CD8-positive, alpha-beta memory T cell (primary cell): ENCODE data around the gene NKAPL. TPM values are rescaled to one million over a fixed set of nuclear protein-coding genes. Genes with fewer than 3 reads are reported as not detected.
A peak's percentile ranks its signal among the peaks of the same experiment; 100 is the strongest.

Source experiments
- CTCF ChIA-PET: fragments of 350-600 bp; sonication (Branson Sonifier 250); formaldehyde crosslinking; loops from one replicate; lab custom pipeline; 2021; ENCODE audit warnings: antibody characterized with exemption; lab: Charles Lee
- POLR2A ChIA-PET: fragments of 350-600 bp; sonication (Branson Sonifier 250); formaldehyde crosslinking; loops from one replicate; lab custom pipeline; 2021; ENCODE audit warnings: antibody characterized with exemption; lab: Charles Lee
- DNase-seq, 5 donors: peaks; one replicate each; pipeline versions ENCODE4 v3.0.0 to v3.0.0-alpha.2; 2020 to 2022; ENCODE audit warnings: mixed read lengths in 1 of 5
- H3K27ac ChIP-seq: one replicate; pipeline ENCODE4 v1.7.0; 2013; ENCODE audit warnings: low read depth, mild to moderate bottlenecking, low read length, moderate library complexity
- H3K27me3 ChIP-seq: 2 replicates; pipeline ENCODE4 v1.7.0; 2013; ENCODE audit warnings: low read length, mild to moderate bottlenecking; ENCODE audit not compliant: insufficient read depth, poor library complexity, severe bottlenecking
- H3K36me3 ChIP-seq: 2 replicates; pipeline ENCODE4 v1.7.0; 2013; ENCODE audit warnings: mild to moderate bottlenecking, low read length, moderate library complexity; ENCODE audit not compliant: insufficient read depth
- H3K4me1 ChIP-seq: 2 replicates; pipeline ENCODE4 v1.7.0; 2013; ENCODE audit warnings: mild to moderate bottlenecking, low read length, moderate library complexity; ENCODE audit not compliant: insufficient read depth
- H3K4me3 ChIP-seq: 2 replicates; pipeline ENCODE4 v1.7.0; 2013; ENCODE audit warnings: mild to moderate bottlenecking, low read length
- H3K9me3 ChIP-seq: 2 replicates; pipeline ENCODE4 v1.7.0; 2013; ENCODE audit warnings: mild to moderate bottlenecking, low read length
- H3K27ac Mint-ChIP-seq, 8 donors: one replicate each; pipeline ENCODE4 v1.8.0; 2020 to 2021; ENCODE audit warnings: mixed read lengths in 8 of 8, mild to moderate bottlenecking in 6 of 8, inconsistent platforms in 3 of 8, moderate library complexity in 3 of 8
- H3K27me3 Mint-ChIP-seq, 2 donors: one replicate each; pipeline ENCODE4 v1.8.0; 2020 to 2021; ENCODE audit warnings: mixed read lengths in 2 of 2, mild to moderate bottlenecking in 1 of 2, moderate library complexity in 1 of 2
- H3K36me3 Mint-ChIP-seq, 3 donors: one replicate each; pipeline ENCODE4 v1.8.0; 2020 to 2021; ENCODE audit warnings: mixed read lengths in 3 of 3, inconsistent platforms in 1 of 3, mild to moderate bottlenecking in 1 of 3
- H3K4me1 Mint-ChIP-seq, 3 donors: one replicate each; pipeline ENCODE4 v1.8.0; 2020 to 2021; ENCODE audit warnings: mixed read lengths in 3 of 3, inconsistent platforms in 1 of 3, mild to moderate bottlenecking in 1 of 3
- H3K4me3 Mint-ChIP-seq, 7 donors: one replicate each; pipeline ENCODE4 v1.8.0; 2020 to 2021; ENCODE audit warnings: mixed read lengths in 7 of 7, mild to moderate bottlenecking in 6 of 7, moderate library complexity in 4 of 7, inconsistent platforms in 2 of 7
- H3K9me3 Mint-ChIP-seq, 5 donors: one replicate each; pipeline ENCODE4 v1.8.0; 2020 to 2022; ENCODE audit warnings: mixed read lengths in 5 of 5, mild to moderate bottlenecking in 3 of 5, moderate library complexity in 2 of 5, inconsistent platforms in 1 of 5
- polyA plus RNA-seq: library from polyadenylated mRNA; unstranded; fragments of 300-500 nt; fragmentation: Illumina TruSeq; gene quantifications from one replicate; pipeline ENCODE4 v1.2.3, GENCODE V29; 2021
- total RNA-seq, 2 experiments: library from RNA; stranded (reverse); gene quantifications; one replicate each; pipeline ENCODE4 v1.2.3, GENCODE V29; 2021

NKAPL gene
- total and polyA plus RNA-seq, 3 experiments from 2014 or later = 0.22 TPM; not detected in 1

- Histone ChIP-seq H3K4me3 (peak within 1 kb of the TSS; percentile 100), H3K27ac (peak within 1 kb of the TSS; percentile 65), H3K9me3 (no peaks in the 10 kb centered on the region), H3K27me3 (no peaks in the 10 kb centered on the region), H3K36me3 (peaks cover 7% of the 10 kb centered on the region), H3K4me1 (peaks cover 25% of the 10 kb centered on the region)
- H3K27ac Mint-ChIP-seq = peak within 1 kb of the TSS; percentile 72 to 98 (median 94)
- H3K27me3 Mint-ChIP-seq = peaks cover 2 to 4% of the 10 kb centered on the region in 2 donors
- DNase-seq = peak; percentile 59 to 81 (median 78)
- H3K36me3 Mint-ChIP-seq = peaks cover 4 to 26% (median 7%) of the 10 kb centered on the region in 3 donors
- CTCF ChIA-PET = interaction anchor here (0.8 to 2.3 kb wide), 8 partner anchors 11 to 148 kb away, joined by 3 to 11 read pairs (median 4); partner anchors contain the start of genes ZKSCAN3, ZSCAN12 and ZSCAN26
- peaks cover 31 to 53% (median 45%) of the 10 kb centered on the region in 3 donors for H3K4me1 Mint-ChIP-seq
- H3K4me3 Mint-ChIP-seq = peak within 1 kb of the TSS; percentile 96 to 100 (median 98)
- H3K9me3 Mint-ChIP-seq = peaks cover 0 to 2% (median 0%) of the 10 kb centered on the region in 5 donors
- POLR2A ChIA-PET = interaction anchor here (0.6 to 1.5 kb wide), 7 partner anchors 14 to 148 kb away, joined by 3 to 18 read pairs (median 6); partner anchors contain the start of genes ZKSCAN8, ZSCAN26 and ZSCAN31
Observed at GRCh38 chr6:28252009-28252975, 6.8 kb upstream of the NKAPL start, which contains the start of gene ZKSCAN4. Gene ZKSCAN4, minus strand, starts transcription at chr6:28252269. Its CDS starts 289 bp downstream, at chr6:28251980.

GRCh38 chr6:28254121-28254519, 5.0 kb upstream of the NKAPL start:
- Mint-ChIP-seq H3K4me3 (peak overlapping the region in 1 of 7 donors; percentile 34), H3K27me3 (peaks cover 4 to 15% of the 10 kb centered on the region in 2 donors), H3K36me3 (peaks cover 4 to 10% (median 8%) of the 10 kb centered on the region in 3 donors), H3K9me3 (peaks cover 0 to 3% (median 0%) of the 10 kb centered on the region in 5 donors), H3K27ac (no peak overlapping the region), H3K4me1 (peaks cover 30 to 44% (median 31%) of the 10 kb centered on the region in 3 donors)
- no peaks in the 10 kb centered on the region for H3K9me3 ChIP-seq
- H3K4me1 ChIP-seq = peaks cover 30% of the 10 kb centered on the region
- POLR2A ChIA-PET = interaction anchor here (0.6 to 0.7 kb wide), 2 partner anchors 12 to 13 kb away, joined by 3 read pairs; partner anchors contain the start of gene ZSCAN26
- CTCF ChIA-PET = interaction anchor here (1.1 to 2.3 kb wide), 2 partner anchors 13 to 103 kb away, joined by 3 to 11 read pairs; partner anchors contain the start of gene ZSCAN26
- no peak for DNase-seq
- H3K4me3 ChIP-seq = no peak overlapping the region
- no peaks in the 10 kb centered on the region for H3K36me3 ChIP-seq
- no peaks in the 10 kb centered on the region for H3K27me3 ChIP-seq
- no peak overlapping the region for H3K27ac ChIP-seq

GRCh38 chr6:28257042-28257441, 2.1 kb upstream of the NKAPL start:
- Mint-ChIP-seq H3K27me3 (peaks cover 4 to 23% of the 10 kb centered on the region in 2 donors), H3K36me3 (peaks cover under 1 to 8% (median 4%) of the 10 kb centered on the region in 3 donors), H3K4me3 (no peak overlapping the region), H3K27ac (no peak overlapping the region), H3K4me1 (peaks cover 10 to 15% (median 14%) of the 10 kb centered on the region in 3 donors), H3K9me3 (peaks cover 0 to 3% (median 2%) of the 10 kb centered on the region in 5 donors)
- POLR2A ChIA-PET = interaction anchor here (1.5 kb wide), 1 partner anchor 10 kb away, joined by 3 read pairs; the partner anchor contains the start of gene ZSCAN26
- no peaks in the 10 kb centered on the region for H3K36me3 ChIP-seq
- H3K4me1 ChIP-seq = peaks cover 14% of the 10 kb centered on the region
- no peaks in the 10 kb centered on the region for H3K27me3 ChIP-seq
- no peak overlapping the region for H3K27ac ChIP-seq
- H3K9me3 ChIP-seq = no peaks in the 10 kb centered on the region
- no peak for DNase-seq
- CTCF ChIA-PET = no interaction called here
- no peak overlapping the region for H3K4me3 ChIP-seq

- Mint-ChIP-seq H3K36me3 (no peaks in the 10 kb centered on the region), H3K4me3 (peak overlapping the region in 1 of 7 donors; percentile 9), H3K27ac (no peak overlapping the region), H3K4me1 (peaks cover 0 to 6% (median 2%) of the 10 kb centered on the region in 3 donors), H3K9me3 (peaks cover 0 to 2% (median 0%) of the 10 kb centered on the region in 5 donors), H3K27me3 (peaks cover 4 to 9% of the 10 kb centered on the region in 2 donors)
- no peak overlapping the region for H3K4me3 ChIP-seq
- CTCF ChIA-PET = interaction anchor here (1.2 kb wide), 1 partner anchor 11 kb away, joined by 4 read pairs; the partner anchor contains the start of gene ZKSCAN4
- POLR2A ChIA-PET = interaction anchor here (1.0 kb wide), 1 partner anchor 20 kb away, joined by 3 read pairs; no protein-coding TSS in a partner anchor
- no peaks in the 10 kb centered on the region for H3K9me3 ChIP-seq
- DNase-seq = no peak
- no peaks in the 10 kb centered on the region for H3K36me3 ChIP-seq
- peaks cover 18% of the 10 kb centered on the region for H3K4me1 ChIP-seq
- H3K27me3 ChIP-seq = no peaks in the 10 kb centered on the region
- no peak overlapping the region for H3K27ac ChIP-seq
Observed at GRCh38 chr6:28263922-28264321, 4.8 kb downstream of the NKAPL start.

- CTCF ChIA-PET = no interaction called here
- no peaks in the 10 kb centered on the region for H3K36me3 ChIP-seq
- H3K27me3 ChIP-seq = no peaks in the 10 kb centered on the region
- H3K27ac Mint-ChIP-seq = no peak overlapping the region
- peaks cover 0 to under 1% (median 0%) of the 10 kb centered on the region in 5 donors for H3K9me3 Mint-ChIP-seq
- peak overlapping the region in 1 of 7 donors; percentile 36 for H3K4me3 Mint-ChIP-seq
- no peaks in the 10 kb centered on the region for H3K36me3 Mint-ChIP-seq
- H3K4me1 ChIP-seq = peaks cover 18% of the 10 kb centered on the region
- POLR2A ChIA-PET = interaction anchor here (1.1 kb wide), 1 partner anchor 10 kb away, joined by 3 read pairs; no protein-coding TSS in a partner anchor
- H3K4me3 ChIP-seq = no peak overlapping the region
- no peak for DNase-seq
- peaks cover 4% of the 10 kb centered on the region in 2 donors for H3K27me3 Mint-ChIP-seq
- peaks cover 4 to 8% (median 7%) of the 10 kb centered on the region in 3 donors for H3K4me1 Mint-ChIP-seq
- no peak overlapping the region for H3K27ac ChIP-seq
- H3K9me3 ChIP-seq = no peaks in the 10 kb centered on the region
Observed at GRCh38 chr6:28264834-28265401, 5.8 kb downstream of the NKAPL start.

GRCh38 chr6:28266563-28266961, 7.5 kb downstream of the NKAPL start:
- ChIA-PET CTCF (interaction anchor here (0.9 to 3.7 kb wide), 7 partner anchors 14 to 142 kb away, joined by 3 to 22 read pairs (median 3); partner anchors contain the start of genes ZKSCAN4, ZKSCAN8 and ZSCAN16), POLR2A (interaction anchor here (0.5 to 1.9 kb wide), 10 partner anchors 9 to 1734 kb away, joined by 3 to 18 read pairs (median 6); partner anchors contain the start of genes PGBD1, ZKSCAN3, ZKSCAN4 and ZSCAN31)
- H3K27me3 Mint-ChIP-seq = peaks cover 0 to 4% of the 10 kb centered on the region in 2 donors
- Histone ChIP-seq H3K27ac (peak overlapping the region; percentile 81), H3K27me3 (no peaks in the 10 kb centered on the region), H3K9me3 (no peaks in the 10 kb centered on the region), H3K4me1 (peaks cover 18% of the 10 kb centered on the region), H3K36me3 (no peaks in the 10 kb centered on the region), H3K4me3 (peak overlapping the region; percentile 90)
- no peaks in the 10 kb centered on the region for H3K9me3 Mint-ChIP-seq
- H3K4me1 Mint-ChIP-seq = peaks cover 14 to 20% (median 17%) of the 10 kb centered on the region in 3 donors
- no peak overlapping the region for H3K4me3 Mint-ChIP-seq
- no peak for DNase-seq
- H3K27ac Mint-ChIP-seq = no peak overlapping the region
- peaks cover 0 to 2% (median 2%) of the 10 kb centered on the region in 3 donors for H3K36me3 Mint-ChIP-seq
